Fibroblast of skin of right biceps (primary cell): ENCODE results near the gene SPI1.
A peak's percentile ranks its signal among the peaks of the same experiment; 100 is the strongest.

Source experiments
- DNase-seq: peaks from one replicate; pipeline ENCODE4 v3.0.0-alpha.2; 2013

SPI1 gene

GRCh38 chr11:47356129-47356997 lies 22.0 kb downstream of the SPI1 start:
- DNase-seq: no peak

DNA sequence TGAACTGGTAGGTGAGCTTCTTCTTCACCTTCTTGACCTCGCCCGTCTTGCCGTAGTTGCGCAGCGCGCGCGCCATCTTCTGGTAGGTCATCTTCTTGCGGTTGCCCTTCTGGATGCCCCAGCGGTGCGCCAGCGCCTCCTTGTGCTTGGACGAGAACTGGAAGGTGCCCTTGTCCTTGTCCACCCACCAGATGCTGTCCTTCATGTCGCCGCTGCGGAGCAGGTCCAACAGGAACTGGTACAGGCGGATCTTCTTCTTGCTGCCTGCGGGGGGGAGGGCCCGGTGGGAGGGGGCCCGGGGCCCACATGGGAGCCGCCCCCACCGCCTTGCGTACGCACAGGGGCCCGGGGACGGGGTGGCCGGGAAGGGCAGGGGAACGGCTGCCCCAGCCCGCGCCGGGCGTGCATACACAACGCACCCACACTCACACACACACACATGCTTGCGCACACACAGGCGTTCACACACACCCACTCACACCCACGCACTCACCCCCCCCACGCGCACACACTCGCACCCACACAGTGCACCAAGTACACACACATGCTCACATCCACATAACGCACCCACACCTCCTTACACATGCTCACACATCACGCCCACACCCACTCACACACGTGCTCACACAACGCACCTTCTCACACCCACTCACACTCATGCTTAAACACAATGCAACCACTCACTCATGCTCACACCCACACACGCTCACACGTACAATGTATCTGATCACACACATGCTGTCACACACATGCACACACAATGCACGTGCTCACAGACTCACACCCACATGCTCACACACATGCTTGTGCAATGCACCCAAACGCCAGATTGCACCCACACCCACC lies 22.8 kb downstream of the SPI1 start:
- peak; percentile 89 for DNase-seq

DNA sequence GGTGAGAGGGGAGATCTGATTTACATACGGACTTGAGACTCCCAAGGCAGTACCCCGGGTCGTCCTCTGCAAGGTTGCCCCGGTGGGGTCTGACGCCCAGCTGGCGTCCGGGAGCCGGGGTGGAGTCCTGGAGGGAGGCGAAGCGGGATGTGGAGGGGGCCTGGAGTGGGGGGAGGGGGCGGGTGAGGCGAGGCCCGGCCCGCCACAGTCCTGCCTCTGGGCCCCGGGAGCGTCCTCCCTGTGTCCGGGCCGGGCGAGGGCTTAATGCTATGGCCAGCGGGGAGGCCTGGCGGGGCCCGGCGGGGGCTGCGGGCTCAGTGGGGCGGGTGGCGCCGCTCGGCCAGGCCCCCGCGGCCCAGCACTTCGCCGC lies 23.4 kb downstream of the SPI1 start:
- peak; percentile 14 for DNase-seq

GRCh38 chr11:47353978-47354774 lies 24.2 kb downstream of the SPI1 start:
- no peak for DNase-seq

GRCh38 chr11:47352556-47352955 lies 25.8 kb downstream of the SPI1 start, which contains the start of gene MYBPC3:
TSS of gene MYBPC3 (minus strand) at chr11:47352702. CDS start at chr11:47352647, 55 bp downstream.
- DNase-seq: no peak

- no peak for DNase-seq
Observed at GRCh38 chr11:47351156-47352126, 26.9 kb downstream of the SPI1 start.

DNA sequence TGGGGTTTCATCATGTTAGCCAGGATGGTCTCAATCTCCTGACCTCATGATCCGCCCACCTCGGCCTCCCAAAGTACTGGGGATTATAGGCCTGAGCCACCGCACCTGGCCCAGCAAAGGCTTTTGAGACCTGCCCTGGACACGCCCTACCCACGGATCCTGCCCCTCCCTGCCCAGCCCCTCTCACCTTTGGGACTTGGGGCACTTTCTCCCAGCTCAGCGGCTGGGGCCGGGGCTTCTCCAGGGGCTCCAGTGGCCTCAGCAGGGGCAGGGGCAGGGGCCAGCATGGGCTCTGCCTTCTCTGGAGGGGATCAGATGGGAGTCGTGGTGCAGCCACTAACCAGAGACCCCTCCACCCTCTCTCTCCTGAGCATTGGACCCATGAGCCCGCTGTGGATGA lies 28.0 kb downstream of the SPI1 start:
- DNase-seq: no peak

DNA sequence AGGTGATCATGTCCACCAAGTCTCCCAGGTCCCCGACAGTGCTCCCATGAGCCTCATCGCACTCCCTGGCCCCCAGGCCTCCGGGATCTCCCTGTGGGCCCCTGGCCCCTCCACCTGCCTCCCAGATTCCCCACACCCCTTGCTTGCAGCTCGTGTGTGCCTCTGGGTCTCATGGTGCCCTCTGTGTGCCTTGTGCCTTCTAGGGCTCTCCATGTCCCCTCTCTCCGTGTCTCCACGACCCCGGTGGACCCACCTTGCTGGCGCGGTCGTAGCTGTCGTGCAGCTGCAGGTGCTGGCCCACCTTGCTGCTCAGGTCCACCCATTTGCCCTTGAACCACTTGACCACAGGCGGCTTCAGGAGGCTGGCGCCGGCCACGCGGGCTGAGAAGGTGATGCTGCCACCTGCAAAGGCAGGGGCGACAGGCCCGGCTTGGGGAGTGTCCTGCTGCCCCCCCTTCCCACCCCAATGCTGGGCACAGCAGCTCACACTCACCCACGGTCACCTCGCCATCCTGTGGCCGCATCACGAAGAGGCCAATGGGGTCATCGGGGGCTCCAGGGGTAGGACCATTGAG lies 28.7 kb downstream of the SPI1 start:
- DNase-seq: no peak

GRCh38 chr11:47348859-47349258 lies 29.5 kb downstream of the SPI1 start:
- peak; percentile 20 for DNase-seq

GRCh38 chr11:47348131-47348802 lies 30.1 kb downstream of the SPI1 start:
- no peak for DNase-seq

DNA sequence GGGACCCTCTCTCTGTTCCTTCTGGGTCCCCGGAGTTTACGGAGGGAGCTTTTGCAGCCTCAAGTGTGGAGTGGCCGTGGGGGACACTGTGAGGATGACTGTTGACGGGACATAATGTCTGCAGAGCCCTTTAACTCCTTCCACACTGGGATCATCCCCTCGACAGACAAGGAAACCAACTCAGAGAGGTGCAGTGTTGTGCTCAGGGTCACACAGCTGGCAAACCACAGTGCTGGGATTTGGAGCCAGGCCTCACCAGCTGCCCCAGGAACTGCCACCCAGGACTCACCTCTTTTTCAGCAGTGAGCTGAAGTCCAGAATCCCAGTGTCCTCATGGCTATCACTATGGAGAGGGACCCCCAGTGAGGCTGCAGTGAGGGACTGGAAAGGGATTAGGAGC lies 31.2 kb downstream of the SPI1 start:
- no peak for DNase-seq

DNA sequence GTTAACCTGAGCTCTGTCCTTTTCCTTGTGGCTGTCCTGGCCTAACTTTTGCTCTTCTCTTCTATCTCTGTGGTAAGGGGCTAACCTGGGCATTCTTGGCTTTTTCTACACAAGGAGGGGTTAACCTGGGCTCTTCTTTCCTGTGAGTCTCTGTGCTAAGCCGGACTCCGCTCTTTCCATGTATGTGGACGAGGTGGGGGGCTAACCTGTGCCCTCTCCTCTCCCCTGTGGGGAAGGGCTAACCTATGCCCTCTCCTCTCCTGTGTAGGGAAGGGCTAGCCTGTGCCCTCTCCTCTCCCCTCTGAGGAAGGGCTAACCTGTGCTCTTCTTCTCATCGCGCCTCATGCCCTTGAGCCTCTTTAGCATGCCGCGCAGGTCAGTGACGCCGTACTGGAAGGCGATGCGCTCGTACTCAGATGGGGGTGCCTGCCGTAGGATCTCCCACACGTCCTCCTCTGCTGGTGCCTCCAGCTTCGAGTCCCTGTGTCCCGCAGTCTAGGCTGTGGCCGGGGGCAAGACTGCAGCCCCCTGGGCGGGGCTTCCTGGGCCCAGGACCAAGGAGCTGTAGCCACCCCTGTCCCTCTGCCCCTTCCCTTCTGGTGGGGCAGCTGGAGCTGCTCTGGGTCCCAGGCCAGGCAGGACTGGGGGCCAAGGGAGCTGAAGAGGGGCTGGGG lies 32.3 kb downstream of the SPI1 start:
- DNase-seq: no peak

GRCh38 chr11:47342854-47343253 lies 35.5 kb downstream of the SPI1 start:
- no peak for DNase-seq

DNA sequence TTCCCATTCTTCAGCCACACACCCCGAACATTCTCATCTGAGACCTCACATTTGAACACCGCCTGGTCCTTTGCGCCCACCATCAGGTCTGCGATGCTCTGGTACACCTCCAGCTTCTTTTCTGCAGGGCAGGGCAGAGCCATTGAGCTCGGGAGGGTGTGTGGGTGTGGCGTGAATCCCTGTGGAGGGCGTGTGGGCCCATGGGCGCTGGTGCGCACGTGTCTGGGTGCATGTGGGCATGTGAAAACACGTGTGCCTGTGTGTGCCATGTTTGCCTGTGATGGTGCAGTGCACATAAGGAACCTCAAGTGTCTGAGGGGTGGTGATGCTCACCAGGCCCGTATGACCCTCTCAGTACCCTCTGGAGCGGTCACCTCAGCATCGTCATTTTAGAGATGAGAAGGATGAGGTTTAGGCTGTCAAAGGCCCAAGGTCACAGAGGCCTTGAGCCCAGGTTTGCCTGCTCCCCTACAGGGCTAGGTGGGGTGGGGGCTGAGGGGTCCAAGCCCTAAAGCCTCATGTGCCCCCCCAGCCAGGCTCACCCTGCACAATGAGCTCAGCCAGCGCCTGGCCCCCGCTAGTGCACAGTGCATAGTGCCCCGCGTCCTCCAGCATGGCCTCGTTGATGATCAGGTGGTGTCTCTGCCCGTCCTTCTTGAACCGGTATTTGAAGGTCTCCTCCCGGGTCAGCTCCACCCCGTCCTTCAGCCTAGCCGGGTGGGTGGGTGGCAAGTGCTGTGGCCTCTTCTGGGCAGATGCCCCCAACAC lies 36.1 kb downstream of the SPI1 start:
- no peak for DNase-seq

GRCh38 chr11:47340980-47341775 lies 37.2 kb downstream of the SPI1 start:
- no peak for DNase-seq

GRCh38 chr11:47340010-47340409 lies 38.3 kb downstream of the SPI1 start:
- DNase-seq: no peak

GRCh38 chr11:47338396-47339241 lies 39.7 kb downstream of the SPI1 start:
- no peak for DNase-seq
